ENCODE results near the gene SPG21.
A peak's percentile ranks its signal among the peaks of the same experiment; 100 is the strongest.
"Not testable (repeated sequence)": the region's sequence is repeated elsewhere in the genome, so short reads cannot be mapped to it uniquely, and the experiment has no call there.

SPG21 gene

GRCh38 chr15:65021488-65021887 lies 31.8 kb upstream of the SPG21 start:
- Histone ChIP-seq H3K36me3 (ENCODE audit: insufficient read depth, low read length) (peaks cover 46% of the 10 kb centered on the region), H2AFZ (ENCODE audit: low read depth, low read length) (no peak overlapping the region), H3K9me3 (ENCODE audit: low read length) (no peaks in the 10 kb centered on the region), H3K4me1 (ENCODE audit: insufficient read depth, low read length) (no peaks in the 10 kb centered on the region), H3K27me3 (ENCODE audit: insufficient read depth, low read length) (no peaks in the 10 kb centered on the region), H3K4me3 (ENCODE audit: low read length) (no peak overlapping the region)

GRCh38 chr15:65020419-65020818 lies 30.7 kb upstream of the SPG21 start:
- no peaks in the 10 kb centered on the region for H3K4me1 ChIP-seq (ENCODE audit: insufficient read depth, low read length)
- no peaks in the 10 kb centered on the region for H3K9me3 ChIP-seq (ENCODE audit: low read length)
- peaks cover 45% of the 10 kb centered on the region for H3K36me3 ChIP-seq (ENCODE audit: insufficient read depth, low read length)
- no peaks in the 10 kb centered on the region for H3K27me3 ChIP-seq (ENCODE audit: insufficient read depth, low read length)
- H2AFZ ChIP-seq (ENCODE audit: low read depth, low read length): no peak overlapping the region
- no peak overlapping the region for H3K4me3 ChIP-seq (ENCODE audit: low read length)

DNA sequence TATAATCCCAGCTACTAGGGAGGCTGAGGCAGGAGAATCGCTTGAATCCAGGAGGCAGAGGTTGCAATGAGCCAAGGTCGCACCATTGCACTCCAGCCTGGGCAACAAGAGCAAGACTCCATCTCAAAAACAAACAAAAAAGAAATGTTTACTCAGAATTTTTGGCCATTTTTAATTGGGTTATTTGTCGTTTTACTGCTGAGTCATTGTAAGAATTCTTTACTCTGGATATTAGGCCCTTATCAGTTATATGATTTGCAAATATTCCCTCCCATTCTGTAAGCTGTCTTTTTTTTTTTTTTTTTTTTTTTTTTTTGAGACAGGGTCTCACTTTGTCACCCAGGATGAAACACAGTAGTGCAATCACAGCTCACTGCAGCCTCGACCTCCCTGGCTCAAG lies 21.5 kb upstream of the SPG21 start:
- peaks cover 43% of the 10 kb centered on the region for H3K36me3 ChIP-seq (ENCODE audit: insufficient read depth, low read length)

GRCh38 chr15:65008983-65009382 lies 19.3 kb upstream of the SPG21 start:
- Histone ChIP-seq H3K27me3 (ENCODE audit: insufficient read depth, low read length) (no peaks in the 10 kb centered on the region), H3K9me3 (ENCODE audit: low read length) (peaks cover 15% of the 10 kb centered on the region), H2AFZ (ENCODE audit: low read depth, low read length) (no peak overlapping the region), H3K36me3 (ENCODE audit: insufficient read depth, low read length) (peaks cover 34% of the 10 kb centered on the region), H3K4me3 (ENCODE audit: low read length) (no peak overlapping the region), H3K4me1 (ENCODE audit: insufficient read depth, low read length) (no peaks in the 10 kb centered on the region)

More for the DNA sequence above, 21.5 kb upstream of the SPG21 start:
- peaks cover 16% of the 10 kb centered on the region for H3K9me3 ChIP-seq (ENCODE audit: low read length)
- H3K4me3 ChIP-seq (ENCODE audit: low read length); H2AFZ ChIP-seq (ENCODE audit: low read depth, low read length); H3K4me1 ChIP-seq (ENCODE audit: insufficient read depth, low read length); H3K27me3 ChIP-seq (ENCODE audit: insufficient read depth, low read length): not testable (repeated sequence)

DNA sequence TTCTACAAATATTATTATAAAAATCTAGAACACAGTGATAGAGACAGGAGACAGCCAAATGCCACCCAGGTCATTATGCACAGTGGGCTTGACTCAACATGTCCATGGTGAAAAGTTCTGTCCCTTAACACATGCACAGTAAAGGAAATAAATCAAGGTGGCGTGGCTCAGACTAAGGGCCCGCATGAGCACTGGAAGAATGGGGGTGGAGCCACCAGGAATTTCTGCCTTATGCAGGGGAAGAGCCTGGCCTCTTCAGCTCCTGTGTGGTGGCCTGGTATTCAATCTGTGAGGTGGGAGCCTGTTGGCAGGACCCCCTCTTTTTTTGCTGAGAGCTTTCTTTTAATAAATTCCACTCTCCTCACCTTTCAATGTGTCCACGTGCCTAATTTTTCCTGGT lies 17.2 kb upstream of the SPG21 start:
- Histone ChIP-seq H2AFZ (ENCODE audit: low read depth, low read length) (no peak overlapping the region), H3K36me3 (ENCODE audit: insufficient read depth, low read length) (peaks cover 21% of the 10 kb centered on the region), H3K27me3 (ENCODE audit: insufficient read depth, low read length) (no peaks in the 10 kb centered on the region), H3K4me3 (ENCODE audit: low read length) (no peak overlapping the region), H3K9me3 (ENCODE audit: low read length) (peaks cover 4% of the 10 kb centered on the region), H3K4me1 (ENCODE audit: insufficient read depth, low read length) (no peaks in the 10 kb centered on the region)

- Histone ChIP-seq H3K9me3 (ENCODE audit: low read length) (peaks cover 2% of the 10 kb centered on the region), H2AFZ (ENCODE audit: low read depth, low read length) (no peak overlapping the region), H3K27me3 (ENCODE audit: insufficient read depth, low read length) (no peaks in the 10 kb centered on the region), H3K4me1 (ENCODE audit: insufficient read depth, low read length) (no peaks in the 10 kb centered on the region), H3K36me3 (ENCODE audit: insufficient read depth, low read length) (peaks cover 15% of the 10 kb centered on the region), H3K4me3 (ENCODE audit: low read length) (no peak overlapping the region)
Measured at GRCh38 chr15:65004993-65005392, 15.3 kb upstream of the SPG21 start.

- Histone ChIP-seq H3K27me3 (ENCODE audit: insufficient read depth, low read length) (no peaks in the 10 kb centered on the region), H3K9me3 (ENCODE audit: low read length) (no peaks in the 10 kb centered on the region), H3K4me1 (ENCODE audit: insufficient read depth, low read length) (no peaks in the 10 kb centered on the region), H3K36me3 (ENCODE audit: insufficient read depth, low read length) (peaks cover 2% of the 10 kb centered on the region), H2AFZ (ENCODE audit: low read depth, low read length) (no peak overlapping the region), H3K4me3 (ENCODE audit: low read length) (no peak overlapping the region)
Measured at GRCh38 chr15:64997745-64998375, 8.1 kb upstream of the SPG21 start.

GRCh38 chr15:64997066-64997465 lies 7.4 kb upstream of the SPG21 start:
- Histone ChIP-seq H3K4me1 (ENCODE audit: insufficient read depth, low read length) (no peaks in the 10 kb centered on the region), H3K36me3 (ENCODE audit: insufficient read depth, low read length) (peaks cover 2% of the 10 kb centered on the region), H3K9me3 (ENCODE audit: low read length) (no peaks in the 10 kb centered on the region), H3K4me3 (ENCODE audit: low read length) (no peak overlapping the region), H2AFZ (ENCODE audit: low read depth, low read length) (no peak overlapping the region), H3K27me3 (ENCODE audit: insufficient read depth, low read length) (no peaks in the 10 kb centered on the region)

- Histone ChIP-seq H3K4me1 (ENCODE audit: insufficient read depth, low read length) (peaks cover 8% of the 10 kb centered on the region), H3K27me3 (ENCODE audit: insufficient read depth, low read length) (no peaks in the 10 kb centered on the region), H3K36me3 (ENCODE audit: insufficient read depth, low read length) (no peaks in the 10 kb centered on the region), H3K9me3 (ENCODE audit: low read length) (no peaks in the 10 kb centered on the region), H2AFZ (ENCODE audit: low read depth, low read length) (no peak overlapping the region), H3K4me3 (ENCODE audit: low read length) (no peak overlapping the region)
Measured at GRCh38 chr15:64993290-64993689, 3.6 kb upstream of the SPG21 start.

DNA sequence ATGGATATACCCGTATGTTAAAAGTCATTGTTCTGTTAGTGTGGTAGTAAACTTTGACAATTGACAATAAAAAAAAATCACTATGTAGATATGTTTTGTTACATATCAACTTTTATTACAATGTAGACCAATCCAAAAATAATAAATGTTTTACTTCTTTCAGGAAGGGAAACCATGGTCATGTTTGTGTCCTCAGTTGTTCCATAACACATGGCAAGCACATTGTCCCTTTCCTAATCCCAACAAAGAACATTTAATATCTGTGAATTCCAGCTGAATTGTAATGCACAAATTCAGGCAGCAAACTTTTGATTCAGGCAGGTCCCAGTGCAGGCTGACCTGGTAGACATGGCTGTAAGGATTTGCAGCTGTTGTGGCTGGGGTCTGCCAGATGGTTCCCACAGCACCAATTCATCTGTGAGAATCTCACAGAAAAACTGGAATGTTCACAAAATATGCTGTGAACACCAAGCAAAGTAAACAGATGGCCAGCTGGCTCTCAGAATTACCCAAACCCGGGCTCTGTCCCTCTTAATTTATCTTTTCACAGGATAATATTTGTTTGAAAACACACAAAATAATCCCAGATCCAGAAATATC lies 1.9 kb upstream of the SPG21 start:
- H3K27me3 ChIP-seq (ENCODE audit: insufficient read depth, low read length): no peaks in the 10 kb centered on the region
- H3K9me3 ChIP-seq (ENCODE audit: low read length): no peaks in the 10 kb centered on the region
- no peak overlapping the region for H3K4me3 ChIP-seq (ENCODE audit: low read length)
- peaks cover 10% of the 10 kb centered on the region for H3K4me1 ChIP-seq (ENCODE audit: insufficient read depth, low read length)
- peaks cover 8% of the 10 kb centered on the region for H3K36me3 ChIP-seq (ENCODE audit: insufficient read depth, low read length)
- H2AFZ ChIP-seq (ENCODE audit: low read depth, low read length): no peak overlapping the region

DNA sequence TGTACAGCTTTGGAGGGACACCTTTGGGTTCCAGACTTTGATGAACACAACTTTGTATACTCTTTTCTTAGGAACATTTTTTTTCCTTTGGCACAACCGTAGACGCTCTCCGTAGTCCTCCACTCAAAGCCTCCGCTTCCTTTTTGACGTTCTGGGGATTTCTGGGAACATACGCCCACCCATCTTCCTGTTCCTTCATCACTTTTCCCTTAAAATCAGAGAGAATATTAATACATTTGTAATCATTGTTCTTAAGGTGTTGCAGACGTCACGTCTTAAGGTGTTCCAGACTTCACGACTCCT lies 405 bp upstream of the SPG21 start:
- peak overlapping the region; percentile 89 for H3K4me3 ChIP-seq (ENCODE audit: low read length)
- no peaks in the 10 kb centered on the region for H3K9me3 ChIP-seq (ENCODE audit: low read length)
- peaks cover 8% of the 10 kb centered on the region for H3K36me3 ChIP-seq (ENCODE audit: insufficient read depth, low read length)
- H3K27me3 ChIP-seq (ENCODE audit: insufficient read depth, low read length): no peaks in the 10 kb centered on the region
- H3K4me1 ChIP-seq (ENCODE audit: insufficient read depth, low read length): peaks cover 10% of the 10 kb centered on the region
- H2AFZ ChIP-seq (ENCODE audit: low read depth, low read length): peak overlapping the region; percentile 92

- Histone ChIP-seq H3K4me1 (ENCODE audit: insufficient read depth, low read length) (peaks cover 10% of the 10 kb centered on the region), H3K36me3 (ENCODE audit: insufficient read depth, low read length) (peaks cover 18% of the 10 kb centered on the region), H3K9me3 (ENCODE audit: low read length) (no peaks in the 10 kb centered on the region), H3K4me3 (ENCODE audit: low read length) (no peak overlapping the region), H3K27me3 (ENCODE audit: insufficient read depth, low read length) (no peaks in the 10 kb centered on the region), H2AFZ (ENCODE audit: low read depth, low read length) (no peak overlapping the region)
Measured at GRCh38 chr15:64987136-64987535, 2.6 kb downstream of the SPG21 start.

- no peak overlapping the region for H3K4me3 ChIP-seq (ENCODE audit: low read length)
- no peaks in the 10 kb centered on the region for H3K9me3 ChIP-seq (ENCODE audit: low read length)
- peaks cover 18% of the 10 kb centered on the region for H3K36me3 ChIP-seq (ENCODE audit: insufficient read depth, low read length)
- no peak overlapping the region for H2AFZ ChIP-seq (ENCODE audit: low read depth, low read length)
- H3K4me1 ChIP-seq (ENCODE audit: insufficient read depth, low read length): peaks cover 5% of the 10 kb centered on the region
- H3K27me3 ChIP-seq (ENCODE audit: insufficient read depth, low read length): no peaks in the 10 kb centered on the region
Measured at GRCh38 chr15:64985366-64986033, 4.2 kb downstream of the SPG21 start.
